LNCAP (cell line): ENCODE measurements around the gene PIGQ.

Experiments used
- CTCF ChIP-seq: fragments of 450-650 bp; IDR thresholded peaks from 2 replicates; pipeline ENCODE4 v1.5.1; 2017; ENCODE audit warnings: mild to moderate bottlenecking

PIGQ gene

GRCh38 chr16:586047-586644 is 16.4 kb downstream of the PIGQ start:
- TF ChIP-seq CTCF, result no peak

- TF ChIP-seq CTCF, result no peak
Observed at GRCh38 chr16:586645-587590, 17.1 kb downstream of the PIGQ start.

GRCh38 chr16:588639-588888 is 18.8 kb downstream of the PIGQ start:
- no peak for TF ChIP-seq CTCF

GRCh38 chr16:588889-589657 is 19.3 kb downstream of the PIGQ start:
- TF ChIP-seq CTCF, result no peak

GRCh38 chr16:589658-590187 is 20.0 kb downstream of the PIGQ start, which contains the start of gene RAB40C:
Gene RAB40C (plus strand): TSS chr16:590066. CDS start chr16:590292, 226 bp downstream.
- no peak for TF ChIP-seq CTCF

- TF ChIP-seq CTCF, result 0 out of 2 replicates have a peak, but pooled peaks have one; percentile 17
Observed at GRCh38 chr16:590188-590814, 20.5 kb downstream of the PIGQ start.

GRCh38 chr16:590815-591200 is 21.0 kb downstream of the PIGQ start:
- TF ChIP-seq CTCF, result no peak
